Caco-2 (cell line): Measurements from ENCODE around the gene COLEC11. TPM values are rescaled to one million over a fixed set of nuclear protein-coding genes. Genes with fewer than 3 reads are reported as not detected.
"Not testable (repeated sequence)": the region's sequence is repeated elsewhere in the genome, so short reads cannot be mapped to it uniquely, and the experiment has no call there.

Experiments used
- BruUV-seq: library from RNA; stranded (reverse); fragments of 400-500 nt; replicated peaks from 2 replicates; lab custom pipeline; 2021; lab: Mats Ljungman, UMichigan
- CTCF ChIA-PET: fragments of 300-600 bp; sonication (Branson Sonifier 250); formaldehyde crosslinking; loops from one replicate; lab custom pipeline; 2022; ENCODE audit warnings: antibody characterized with exemption; lab: Charles Lee
- POLR2A ChIA-PET: fragments of 300-600 bp; sonication (Branson Sonifier 250); formaldehyde crosslinking; loops from one replicate; lab custom pipeline; 2022; ENCODE audit warnings: antibody characterized with exemption; lab: Charles Lee
- DNase-seq, 2 experiments: peaks; one replicate each; pipeline versions ENCODE4 v3.0.0 to v3.0.0-alpha.2; 2020 to 2022
- H3K27me3 ChIP-seq: replicated peaks from 2 replicates; pipeline ENCODE4 v1.6.0; 2011; ENCODE audit warnings: low read length; ENCODE audit not compliant: control insufficient read depth, insufficient read depth
- H3K36me3 ChIP-seq: 2 replicates; pipeline ENCODE4 v1.5.1; 2011; ENCODE audit warnings: low read length; ENCODE audit not compliant: control insufficient read depth, insufficient read depth
- H3K4me1 ChIP-seq: fragments of 250-450 bp; sonication (Bioruptor Pico); 2 replicates; pipeline ENCODE4 v1.5.1; 2020; ENCODE audit warnings: mild to moderate bottlenecking
- H3K4me3 ChIP-seq: 2 replicates; pipeline ENCODE4 v1.5.1; 2011; ENCODE audit warnings: low read depth, mild to moderate bottlenecking, control low read depth, low read length
- H3K9me3 ChIP-seq: fragments of 250-450 bp; sonication (Bioruptor Pico); 2 replicates; pipeline ENCODE4 v1.5.1; 2020; ENCODE audit warnings: mild to moderate bottlenecking, moderate library complexity
- H3K27ac Mint-ChIP-seq: one replicate; pipeline ENCODE4 v1.8.0; 2022; ENCODE audit warnings: mixed read lengths; ENCODE audit not compliant: unreplicated experiment
- H3K27me3 Mint-ChIP-seq: one replicate; pipeline ENCODE4 v1.8.0; 2022; ENCODE audit warnings: mixed read lengths; ENCODE audit not compliant: insufficient read depth, unreplicated experiment
- H3K36me3 Mint-ChIP-seq: one replicate; pipeline ENCODE4 v1.8.0; 2022; ENCODE audit warnings: mild to moderate bottlenecking, mixed read lengths; ENCODE audit not compliant: insufficient read depth, unreplicated experiment
- H3K4me1 Mint-ChIP-seq: one replicate; pipeline ENCODE4 v1.8.0; 2022; ENCODE audit warnings: low read depth, mixed read lengths; ENCODE audit not compliant: unreplicated experiment
- H3K4me3 Mint-ChIP-seq: one replicate; pipeline ENCODE4 v1.8.0; 2022; ENCODE audit warnings: mild to moderate bottlenecking, moderate library complexity, mixed read lengths; ENCODE audit not compliant: unreplicated experiment
- H3K9me3 Mint-ChIP-seq: one replicate; pipeline ENCODE4 v1.8.0; 2022; ENCODE audit warnings: mixed read lengths; ENCODE audit not compliant: unreplicated experiment
- CTCF ChIP-seq, 2 experiments: fragments of 200-600 bp in 1 of 2; IDR thresholded peaks; 1 replicate in 1 of 2; 2 replicates in 1 of 2; pipeline versions ENCODE4 v1.5.1 to v1.8.0; 2011 to 2022; ENCODE audit warnings: antibody characterized with exemption in 1 of 2, control low read depth in 1 of 2, inconsistent platforms in 1 of 2, low read depth in 1 of 2, low read length in 1 of 2, mild to moderate bottlenecking in 1 of 2, moderate library complexity in 1 of 2; ENCODE audit not compliant: insufficient read depth in 1 of 2, severe bottlenecking in 1 of 2, unreplicated experiment in 1 of 2
- intact Hi-C: fragments of 100-400 bp; cut with micrococcal nuclease; formaldehyde crosslinking; loops from one replicate; pipeline ENCODE4 v1.10.0; 2022; ENCODE audit not compliant: unreplicated experiment
- total RNA-seq: library from RNA; stranded (reverse); gene quantifications from 2 replicates; pipeline ENCODE4 v1.2.3, GENCODE V29; 2022

The COLEC11 gene
- total RNA-seq, 1 experiment from 2014 or later = not detected

GRCh38 chr2:3635171-3635974, 40.5 kb downstream of the COLEC11 start:
- TF ChIP-seq CTCF (IDR thresholded peaks at IDR 0.05; ENCODE audit: insufficient read depth in 1 of 2, low read depth in 1 of 2, low read length in 1 of 2, severe bottlenecking in 1 of 2, unreplicated experiment in 1 of 2) = no peak
- no peak overlapping the region for H3K4me3 ChIP-seq
- intact Hi-C loops = no loop called here
- Mint-ChIP-seq H3K27ac (no peak overlapping the region), H3K9me3 (no peaks in the 10 kb centered on the region), H3K27me3 (no peaks in the 10 kb centered on the region), H3K36me3 (no peaks in the 10 kb centered on the region), H3K4me1 (no peaks in the 10 kb centered on the region), H3K4me3 (no peak overlapping the region)
- ChIA-PET POLR2A (no interaction called here), CTCF (no interaction called here)
- H3K9me3 ChIP-seq = no peaks in the 10 kb centered on the region
- no peaks in the 10 kb centered on the region for H3K4me1 ChIP-seq
- no peak for DNase-seq
- no peaks in the 10 kb centered on the region for H3K27me3 ChIP-seq
- no TSS peak for BruUV-seq
- H3K36me3 ChIP-seq = no peaks in the 10 kb centered on the region

- H3K27me3 Mint-ChIP-seq, H3K9me3 ChIP-seq, H3K36me3 ChIP-seq, BruUV-seq, H3K27ac Mint-ChIP-seq, H3K4me3 Mint-ChIP-seq, intact Hi-C loops, H3K4me3 ChIP-seq, CTCF ChIA-PET, DNase-seq, POLR2A ChIA-PET, H3K9me3 Mint-ChIP-seq, H3K4me1 Mint-ChIP-seq, H3K27me3 ChIP-seq, H3K36me3 Mint-ChIP-seq, H3K4me1 ChIP-seq: not testable (repeated sequence)
Measured at GRCh38 chr2:3635975-3636327, 41.0 kb downstream of the COLEC11 start.

GRCh38 chr2:3636586-3637310, 41.8 kb downstream of the COLEC11 start:
- no TSS peak for BruUV-seq
- DNase-seq = peak in 1 of 2 experiments; percentile 22
- CTCF ChIA-PET = no interaction called here
- Histone ChIP-seq H3K9me3 (no peaks in the 10 kb centered on the region), H3K36me3 (no peaks in the 10 kb centered on the region), H3K4me1 (no peaks in the 10 kb centered on the region), H3K4me3 (no peak overlapping the region), H3K27me3 (no peaks in the 10 kb centered on the region)
- Mint-ChIP-seq H3K4me3 (no peak overlapping the region), H3K9me3 (no peaks in the 10 kb centered on the region), H3K36me3 (no peaks in the 10 kb centered on the region), H3K27ac (no peak overlapping the region), H3K4me1 (no peaks in the 10 kb centered on the region), H3K27me3 (no peaks in the 10 kb centered on the region)
- no peak for TF ChIP-seq CTCF (IDR thresholded peaks at IDR 0.05; ENCODE audit: insufficient read depth in 1 of 2, low read depth in 1 of 2, low read length in 1 of 2, severe bottlenecking in 1 of 2, unreplicated experiment in 1 of 2)
- intact Hi-C loops = no loop called here
- POLR2A ChIA-PET = interaction anchor here (0.6 kb wide), 1 partner anchor 157 kb away, joined by 3 read pairs; no protein-coding TSS in a partner anchor
